Panc1 (cell line): ENCODE results near the gene LRMDA. TPM values are rescaled to one million over a fixed set of nuclear protein-coding genes. Genes with fewer than 3 reads are reported as not detected.

Experiments
- ATAC-seq: fragments of 200-7000 bp; cut with Tn5 transposase; 2 replicates; pipeline ENCODE4 v1.9.1; 2020; ENCODE audit warnings: mild to moderate bottlenecking, moderate library complexity
- BruUV-seq: library from RNA; stranded (reverse); fragments of 400-500 nt; replicated peaks from 2 replicates; lab custom pipeline; 2021; lab: Mats Ljungman, UMichigan
- CTCF ChIA-PET: fragments of 300-600 bp; sonication (Branson Sonifier 250); formaldehyde crosslinking; loops from one replicate; lab custom pipeline; 2022; ENCODE audit warnings: antibody characterized with exemption; lab: Charles Lee
- POLR2A ChIA-PET: fragments of 300-600 bp; sonication (Branson Sonifier 250); formaldehyde crosslinking; loops from one replicate; lab custom pipeline; 2022; ENCODE audit warnings: antibody characterized with exemption; lab: Charles Lee
- DNase-seq: peaks from one replicate; pipeline ENCODE4 v3.0.0-alpha.2; 2010; ENCODE audit warnings: low read depth, low spot score
- H3K27ac ChIP-seq: 2 replicates; pipeline ENCODE4 v1.5.1; 2011; ENCODE audit warnings: mild to moderate bottlenecking, low read length, inconsistent platforms
- H3K27me3 ChIP-seq: fragments of 200-500 bp; sonication (Bioruptor generic); 2 replicates; pipeline ENCODE4 v1.6.0; 2014; ENCODE audit warnings: low read length, inconsistent platforms; ENCODE audit not compliant: control insufficient read depth, insufficient read depth
- H3K36me3 ChIP-seq: fragments of 200-500 bp; sonication (Bioruptor generic); 2 replicates; pipeline ENCODE4 v1.5.1; 2014; ENCODE audit warnings: inconsistent platforms, mild to moderate bottlenecking, low read length, moderate library complexity; ENCODE audit not compliant: control insufficient read depth, insufficient read depth
- H3K4me1 ChIP-seq: 2 replicates; pipeline ENCODE4 v1.5.1; 2011; ENCODE audit warnings: inconsistent platforms, mild to moderate bottlenecking, low read length, moderate library complexity; ENCODE audit not compliant: control insufficient read depth, insufficient read depth
- H3K4me3 ChIP-seq, 2 experiments: 2 replicates each; pipeline ENCODE4 v1.5.1; 2011 to 2012; ENCODE audit warnings: low read depth in 2 of 2, low read length in 2 of 2, mild to moderate bottlenecking in 2 of 2, inconsistent platforms in 1 of 2, moderate library complexity in 1 of 2
- H3K9me3 ChIP-seq: fragments of 200-500 bp; sonication (Bioruptor generic); 2 replicates; pipeline ENCODE4 v1.5.1; 2014; ENCODE audit warnings: low read depth, mild to moderate bottlenecking, inconsistent platforms, low read length, moderate library complexity; ENCODE audit not compliant: control insufficient read depth, insufficient read depth
- POLR2AphosphoS5 ChIP-seq: IDR thresholded peaks from 2 replicates; pipeline ENCODE4 v1.6.1; 2012; ENCODE audit warnings: mild to moderate bottlenecking, low read depth, low read length, moderate library complexity
- SIN3A ChIP-seq: IDR thresholded peaks from 2 replicates; pipeline ENCODE4 v1.6.1; 2012; ENCODE audit warnings: low read depth, mild to moderate bottlenecking, low read length, moderate library complexity, borderline replicate concordance; ENCODE audit not compliant: insufficient read depth
- TCF7L2 ChIP-seq: IDR thresholded peaks from 2 replicates; pipeline ENCODE4 v1.6.1; 2011; ENCODE audit warnings: mild to moderate bottlenecking, low read depth, low read length, inconsistent platforms
- in situ Hi-C: cut with HindIII; loops from 2 replicates; pipeline ENCODE4 v1.10.0; 2016; ENCODE audit warnings: low sequenced_read_pairs, low pct_unique_long_range_greater_than_20kb
- intact Hi-C: fragments of 100-400 bp; cut with micrococcal nuclease; formaldehyde crosslinking; loops from one replicate; pipeline ENCODE4 v1.10.0; 2022; ENCODE audit not compliant: unreplicated experiment
- total RNA-seq: library from RNA; stranded (reverse); gene quantifications from one replicate; pipeline ENCODE4 v1.2.1, GENCODE V29; 2021; ENCODE audit not compliant: unreplicated experiment
- TF ChIP-seq, protein P1 (sequence below): fragments of 450-650 bp; IDR thresholded peaks from 2 replicates; pipeline ENCODE4 v1.5.1; 2017; ENCODE audit warnings: mild to moderate bottlenecking
- TF ChIP-seq, protein P2 (sequence below), 2 experiments: IDR thresholded peaks; 2 replicates each; pipeline ENCODE4 v1.6.1; 2011 to 2012; ENCODE audit warnings: low read depth in 2 of 2, control low read depth in 1 of 2, low read length in 1 of 2, mild to moderate bottlenecking in 1 of 2, moderate library complexity in 1 of 2; ENCODE audit not compliant: insufficient read depth in 1 of 2

LRMDA gene
- total RNA-seq, 1 experiment from 2014 or later: 1.2 TPM

DNA sequence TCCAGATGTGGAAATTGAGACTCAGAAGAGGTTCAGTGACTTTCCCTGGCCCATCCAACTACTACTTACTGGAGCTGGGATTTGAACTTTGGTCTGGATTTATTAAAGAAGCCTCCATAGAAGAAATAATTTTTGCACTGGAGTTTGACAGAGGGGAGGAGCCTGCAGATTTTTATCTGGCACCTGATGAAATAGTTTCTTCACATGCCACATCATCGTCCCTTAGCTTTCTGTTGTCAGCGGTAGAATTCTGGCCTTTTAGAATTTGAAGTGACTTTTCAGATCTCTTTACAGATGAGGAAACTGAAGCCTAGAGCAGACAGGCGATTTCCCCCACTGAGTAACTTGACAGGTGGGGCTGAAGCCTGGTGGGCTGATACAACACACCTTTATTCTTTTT is 233.5 kb downstream of the LRMDA start:
- intact Hi-C loops: no loop called here
- no TSS peak for BruUV-seq
- DNase-seq (no peak), ATAC-seq (no peak)
- H3K36me3 ChIP-seq: no peaks in the 10 kb centered on the region
- H3K4me3 ChIP-seq: no peak overlapping the region
- 0 out of 2 replicates have a peak, but pooled peaks cover under 1% of the 10 kb centered on the region for H3K27me3 ChIP-seq
- H3K9me3 ChIP-seq: no peaks in the 10 kb centered on the region
- CTCF ChIA-PET: no interaction called here
- H3K27ac ChIP-seq: no peak overlapping the region
- TF ChIP-seq TCF7L2: no peak
- TF ChIP-seq, protein P1, sequence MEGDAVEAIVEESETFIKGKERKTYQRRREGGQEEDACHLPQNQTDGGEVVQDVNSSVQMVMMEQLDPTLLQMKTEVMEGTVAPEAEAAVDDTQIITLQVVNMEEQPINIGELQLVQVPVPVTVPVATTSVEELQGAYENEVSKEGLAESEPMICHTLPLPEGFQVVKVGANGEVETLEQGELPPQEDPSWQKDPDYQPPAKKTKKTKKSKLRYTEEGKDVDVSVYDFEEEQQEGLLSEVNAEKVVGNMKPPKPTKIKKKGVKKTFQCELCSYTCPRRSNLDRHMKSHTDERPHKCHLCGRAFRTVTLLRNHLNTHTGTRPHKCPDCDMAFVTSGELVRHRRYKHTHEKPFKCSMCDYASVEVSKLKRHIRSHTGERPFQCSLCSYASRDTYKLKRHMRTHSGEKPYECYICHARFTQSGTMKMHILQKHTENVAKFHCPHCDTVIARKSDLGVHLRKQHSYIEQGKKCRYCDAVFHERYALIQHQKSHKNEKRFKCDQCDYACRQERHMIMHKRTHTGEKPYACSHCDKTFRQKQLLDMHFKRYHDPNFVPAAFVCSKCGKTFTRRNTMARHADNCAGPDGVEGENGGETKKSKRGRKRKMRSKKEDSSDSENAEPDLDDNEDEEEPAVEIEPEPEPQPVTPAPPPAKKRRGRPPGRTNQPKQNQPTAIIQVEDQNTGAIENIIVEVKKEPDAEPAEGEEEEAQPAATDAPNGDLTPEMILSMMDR: no peak
- TF ChIP-seq POLR2AphosphoS5: no peak
- no peak for TF ChIP-seq SIN3A
- TF ChIP-seq, protein P2, sequence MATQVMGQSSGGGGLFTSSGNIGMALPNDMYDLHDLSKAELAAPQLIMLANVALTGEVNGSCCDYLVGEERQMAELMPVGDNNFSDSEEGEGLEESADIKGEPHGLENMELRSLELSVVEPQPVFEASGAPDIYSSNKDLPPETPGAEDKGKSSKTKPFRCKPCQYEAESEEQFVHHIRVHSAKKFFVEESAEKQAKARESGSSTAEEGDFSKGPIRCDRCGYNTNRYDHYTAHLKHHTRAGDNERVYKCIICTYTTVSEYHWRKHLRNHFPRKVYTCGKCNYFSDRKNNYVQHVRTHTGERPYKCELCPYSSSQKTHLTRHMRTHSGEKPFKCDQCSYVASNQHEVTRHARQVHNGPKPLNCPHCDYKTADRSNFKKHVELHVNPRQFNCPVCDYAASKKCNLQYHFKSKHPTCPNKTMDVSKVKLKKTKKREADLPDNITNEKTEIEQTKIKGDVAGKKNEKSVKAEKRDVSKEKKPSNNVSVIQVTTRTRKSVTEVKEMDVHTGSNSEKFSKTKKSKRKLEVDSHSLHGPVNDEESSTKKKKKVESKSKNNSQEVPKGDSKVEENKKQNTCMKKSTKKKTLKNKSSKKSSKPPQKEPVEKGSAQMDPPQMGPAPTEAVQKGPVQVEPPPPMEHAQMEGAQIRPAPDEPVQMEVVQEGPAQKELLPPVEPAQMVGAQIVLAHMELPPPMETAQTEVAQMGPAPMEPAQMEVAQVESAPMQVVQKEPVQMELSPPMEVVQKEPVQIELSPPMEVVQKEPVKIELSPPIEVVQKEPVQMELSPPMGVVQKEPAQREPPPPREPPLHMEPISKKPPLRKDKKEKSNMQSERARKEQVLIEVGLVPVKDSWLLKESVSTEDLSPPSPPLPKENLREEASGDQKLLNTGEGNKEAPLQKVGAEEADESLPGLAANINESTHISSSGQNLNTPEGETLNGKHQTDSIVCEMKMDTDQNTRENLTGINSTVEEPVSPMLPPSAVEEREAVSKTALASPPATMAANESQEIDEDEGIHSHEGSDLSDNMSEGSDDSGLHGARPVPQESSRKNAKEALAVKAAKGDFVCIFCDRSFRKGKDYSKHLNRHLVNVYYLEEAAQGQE (IDR thresholded peaks at IDR 0.05; ENCODE audit: insufficient read depth in 1 of 2, low read depth in 2 of 2, low read length in 1 of 2): no peak
- in situ Hi-C loops: no loop called here
- POLR2A ChIA-PET: no interaction called here
- H3K4me1 ChIP-seq: no peaks in the 10 kb centered on the region

DNA sequence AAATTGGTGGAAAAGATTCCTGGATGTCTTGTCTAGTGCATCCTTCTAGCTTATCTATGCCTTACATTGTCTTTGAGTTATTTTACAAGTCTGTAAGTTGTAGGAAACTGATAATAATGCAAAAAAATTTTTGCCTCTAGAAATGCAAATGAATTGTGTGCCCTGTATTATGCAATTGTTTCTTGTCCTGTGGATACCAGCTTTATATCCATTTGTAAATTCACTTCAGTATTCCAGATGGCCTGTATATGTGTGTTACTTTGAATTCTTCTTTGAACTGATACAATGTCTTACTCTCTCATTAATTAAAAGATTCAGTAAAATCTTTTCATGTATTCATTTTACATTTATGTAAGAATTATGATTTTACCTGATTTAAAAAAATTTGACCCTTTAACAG is 234.3 kb downstream of the LRMDA start:
- intact Hi-C loops: no loop called here
- no TSS peak for BruUV-seq
- H3K4me3 ChIP-seq: no peak overlapping the region
- in situ Hi-C loops: no loop called here
- no peaks in the 10 kb centered on the region for H3K4me1 ChIP-seq
- ChIA-PET CTCF (no interaction called here), POLR2A (no interaction called here)
- no peaks in the 10 kb centered on the region for H3K36me3 ChIP-seq
- ATAC-seq (no peak), DNase-seq (no peak)
- H3K9me3 ChIP-seq: no peaks in the 10 kb centered on the region
- H3K27me3 ChIP-seq: no peaks in the 10 kb centered on the region
- no peak overlapping the region for H3K27ac ChIP-seq
- TF ChIP-seq, protein P2 (IDR thresholded peaks at IDR 0.05; ENCODE audit: insufficient read depth in 1 of 2, low read depth in 2 of 2, low read length in 1 of 2): no peak
- TF ChIP-seq SIN3A (no peak), POLR2AphosphoS5 (no peak)
- TF ChIP-seq, protein P1: no peak
